HuH-7.5 (cell line): ENCODE results near the gene WBP1.
"Not testable (repeated sequence)": the region's sequence is repeated elsewhere in the genome, so short reads cannot be mapped to it uniquely, and the experiment has no call there.

Experiments
- DNase-seq: peaks from one replicate; pipeline ENCODE4 v3.0.0; 2011; ENCODE audit warnings: low spot score

WBP1 gene

GRCh38 chr2:74458132-74458937 lies at the start of gene WBP1:
Gene WBP1 (plus strand): TSS chr2:74458438. CDS start chr2:74458603, 165 bp downstream.
- DNase-seq: peak; percentile 92

- DNase-seq: no peak
Measured at GRCh38 chr2:74413001-74413698, 45.1 kb upstream of the WBP1 start.

- DNase-seq: no peak
Measured at GRCh38 chr2:74414441-74414840, 43.8 kb upstream of the WBP1 start.

GRCh38 chr2:74414881-74415761 lies 43.1 kb upstream of the WBP1 start:
- DNase-seq: no peak

GRCh38 chr2:74415762-74416395 lies 42.4 kb upstream of the WBP1 start:
- no peak for DNase-seq

GRCh38 chr2:74416778-74417177 lies 41.5 kb upstream of the WBP1 start:
- DNase-seq: no peak

- DNase-seq: no peak
Measured at GRCh38 chr2:74417197-74417596, 41.0 kb upstream of the WBP1 start.

GRCh38 chr2:74417763-74418162 lies 40.5 kb upstream of the WBP1 start:
- no peak for DNase-seq

- no peak for DNase-seq
Measured at GRCh38 chr2:74418312-74418711, 39.9 kb upstream of the WBP1 start.

- DNase-seq: no peak
Measured at GRCh38 chr2:74419345-74419744, 38.9 kb upstream of the WBP1 start.

GRCh38 chr2:74420006-74420405 lies 38.2 kb upstream of the WBP1 start:
- no peak for DNase-seq

- not testable (repeated sequence) for DNase-seq
Measured at GRCh38 chr2:74420443-74421103, 37.7 kb upstream of the WBP1 start.

- peak; percentile 83 for DNase-seq
Measured at GRCh38 chr2:74421221-74421870, 36.9 kb upstream of the WBP1 start, which contains the start of the genes C2orf81 and WDR54. Gene C2orf81 (minus strand): TSS chr2:74421619. CDS start chr2:74421560, 59 bp downstream. Gene WDR54 (plus strand): TSS chr2:74421730. CDS start chr2:74422154, 424 bp downstream.

GRCh38 chr2:74423231-74424095 lies 34.8 kb upstream of the WBP1 start:
- DNase-seq: no peak

- no peak for DNase-seq
Measured at GRCh38 chr2:74424139-74424992, 33.9 kb upstream of the WBP1 start.

GRCh38 chr2:74424995-74425406 lies 33.2 kb upstream of the WBP1 start:
- DNase-seq: no peak

- no peak for DNase-seq
Measured at GRCh38 chr2:74425523-74425922, 32.7 kb upstream of the WBP1 start.

- no peak for DNase-seq
Measured at GRCh38 chr2:74426181-74426758, 32.0 kb upstream of the WBP1 start.
